Bronchial epithelial cell (primary cell): ENCODE results near the gene VPS11. TPM values are rescaled to one million over a fixed set of nuclear protein-coding genes. Genes with fewer than 3 reads are reported as not detected.

ENCODE experiments used
- DNase-seq: peaks from one replicate; pipeline ENCODE4 v3.0.0-alpha.2; 2010; ENCODE audit warnings: low read depth
- FAIRE-seq: peaks from 2 replicates; lab custom pipeline; 2011; peaks lifted over from hg19 to GRCh38; lab: Jason Lieb, UNC
- H3K27me3 ChIP-seq: 2 replicates; pipeline ENCODE4 v1.5.1; 2011; ENCODE audit warnings: low read length; ENCODE audit not compliant: control insufficient read depth, insufficient read depth
- H3K36me3 ChIP-seq: 2 replicates; pipeline ENCODE4 v1.5.1; 2011; ENCODE audit warnings: low read length; ENCODE audit not compliant: control insufficient read depth, insufficient read depth
- H3K4me3 ChIP-seq: 2 replicates; pipeline ENCODE4 v1.5.1; 2011; ENCODE audit warnings: mild to moderate bottlenecking, low read depth, low read length, control low read depth
- CTCF ChIP-seq: IDR thresholded peaks from 2 replicates; pipeline ENCODE4 v1.5.1; 2011; ENCODE audit warnings: mild to moderate bottlenecking, moderate library complexity, low read length, control low read depth, inconsistent platforms; ENCODE audit not compliant: insufficient read depth, severe bottlenecking
- total RNA-seq: library from RNA; depleted of rRNA; stranded (reverse); fragments of >200 nt; gene quantifications from 2 replicates; pipeline ENCODE4 v1.2.1, GENCODE V29; 2014

VPS11 gene
- total RNA-seq, 1 donor from 2014 or later = 24.5 TPM

- peaks cover 10% of the 10 kb centered on the region for H3K36me3 ChIP-seq
- no peaks in the 10 kb centered on the region for H3K27me3 ChIP-seq
- DNase-seq = no peak
- no peak for FAIRE-seq
- TF ChIP-seq CTCF = no peak
- no peak overlapping the region for H3K4me3 ChIP-seq
These were observed 48.0 kb downstream of the VPS11 start for GRCh38 chr11:119115484-119116234.

DNA sequence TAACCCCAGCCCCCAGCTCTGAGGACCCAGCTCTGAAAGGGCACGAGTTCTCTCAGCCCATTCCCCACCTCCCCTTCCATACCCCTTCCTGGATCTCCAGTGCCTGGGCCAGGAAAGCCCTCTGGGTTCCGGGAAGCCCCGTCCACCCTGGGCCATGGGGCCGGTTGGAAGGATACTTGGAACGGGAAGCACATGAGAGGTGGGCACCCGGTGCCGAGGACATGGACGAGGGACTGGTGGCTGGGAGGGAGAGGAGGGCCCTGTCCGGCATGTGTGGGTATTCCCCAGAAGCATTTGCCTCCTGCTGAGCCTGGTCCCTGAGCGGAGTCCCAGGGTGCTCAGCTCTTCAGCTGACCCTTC, 48.6 kb downstream of the VPS11 start:
- DNase-seq = no peak
- no peak for FAIRE-seq
- H3K27me3 ChIP-seq = no peaks in the 10 kb centered on the region
- H3K4me3 ChIP-seq = no peak overlapping the region
- TF ChIP-seq CTCF = no peak
- peaks cover 7% of the 10 kb centered on the region for H3K36me3 ChIP-seq

DNA sequence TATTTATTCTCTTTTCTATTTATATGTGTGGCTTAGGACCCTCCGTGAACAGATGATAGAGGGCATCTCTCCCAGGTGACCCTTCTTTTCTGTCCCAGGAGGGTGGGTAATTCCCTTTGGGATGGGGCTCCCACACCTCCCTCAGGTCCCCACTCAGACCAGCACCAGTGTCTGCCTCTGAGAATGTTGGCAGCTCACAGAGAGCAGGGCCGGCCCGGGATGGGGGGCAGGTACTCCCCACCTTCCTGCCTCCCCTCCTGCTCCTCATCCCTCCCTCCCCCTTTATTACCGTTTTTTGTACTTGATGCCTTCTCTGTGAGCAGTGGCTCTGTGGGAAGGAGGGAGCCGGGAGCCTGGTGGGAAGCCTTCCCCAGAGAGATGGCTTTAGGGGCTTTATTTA, 49.0 kb downstream of the VPS11 start:
- Histone ChIP-seq H3K36me3 (peaks cover 4% of the 10 kb centered on the region), H3K27me3 (no peaks in the 10 kb centered on the region), H3K4me3 (no peak overlapping the region)
- TF ChIP-seq CTCF = no peak
- DNase-seq = no peak
- FAIRE-seq = no peak

DNA sequence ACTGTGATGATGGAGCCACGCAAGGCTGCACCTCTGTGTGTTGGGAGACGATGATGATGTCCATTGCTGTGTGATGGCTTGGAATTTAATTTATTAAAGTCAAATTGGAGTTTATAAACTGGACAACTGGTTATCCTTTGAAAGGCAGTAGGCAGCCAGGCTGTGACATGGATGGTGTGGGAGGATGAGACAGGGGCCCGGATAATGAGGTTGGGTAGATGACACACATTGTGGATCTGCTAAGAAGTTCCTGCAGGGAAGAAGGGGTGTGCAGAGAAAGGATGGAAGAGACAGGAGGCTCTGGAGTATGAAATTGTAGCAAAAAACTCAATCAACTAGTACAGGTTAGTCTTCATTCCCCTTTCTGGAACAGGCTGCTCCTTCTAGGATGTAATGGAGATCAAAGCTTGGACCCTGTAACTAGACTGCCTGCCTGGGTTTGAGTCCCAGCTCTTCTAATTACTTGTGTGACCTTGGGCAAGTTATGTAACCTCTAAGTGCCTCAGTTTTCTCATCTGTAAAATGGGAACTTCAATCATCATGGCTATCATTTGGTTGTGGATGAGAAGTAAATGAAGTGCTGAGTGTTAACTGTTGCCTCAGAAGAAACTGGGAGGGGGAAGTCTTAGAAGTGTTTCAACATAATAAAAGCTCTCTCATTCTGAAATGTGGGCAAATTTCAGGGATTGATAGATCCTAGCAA, 49.5 kb downstream of the VPS11 start:
- no peaks in the 10 kb centered on the region for H3K27me3 ChIP-seq
- no peak overlapping the region for H3K4me3 ChIP-seq
- FAIRE-seq (no peak), DNase-seq (no peak)
- peaks cover 2% of the 10 kb centered on the region for H3K36me3 ChIP-seq
- TF ChIP-seq CTCF = no peak

- no peak for DNase-seq
- no peak for TF ChIP-seq CTCF
- no peak overlapping the region for H3K4me3 ChIP-seq
- no peaks in the 10 kb centered on the region for H3K27me3 ChIP-seq
- no peak for FAIRE-seq
- peaks cover 2% of the 10 kb centered on the region for H3K36me3 ChIP-seq
These were observed 50.6 kb downstream of the VPS11 start for GRCh38 chr11:119118227-119118626.

- no peak for FAIRE-seq
- H3K4me3 ChIP-seq = no peak overlapping the region
- H3K27me3 ChIP-seq = no peaks in the 10 kb centered on the region
- TF ChIP-seq CTCF = no peak
- peaks cover 2% of the 10 kb centered on the region for H3K36me3 ChIP-seq
- no peak for DNase-seq
These were observed 51.3 kb downstream of the VPS11 start for GRCh38 chr11:119118946-119119345.
